Measurements from ENCODE around the gene CCDC142. TPM values are rescaled to one million over a fixed set of nuclear protein-coding genes. Genes with fewer than 3 reads are reported as not detected.

Gene CCDC142
- total and polyA plus RNA-seq, 9 of the 15 experiments (the other 6 are each of a cell fraction or from before 2014, with no cell fraction given), result 0.55 to 11.7 (median 7.2) TPM

DNA sequence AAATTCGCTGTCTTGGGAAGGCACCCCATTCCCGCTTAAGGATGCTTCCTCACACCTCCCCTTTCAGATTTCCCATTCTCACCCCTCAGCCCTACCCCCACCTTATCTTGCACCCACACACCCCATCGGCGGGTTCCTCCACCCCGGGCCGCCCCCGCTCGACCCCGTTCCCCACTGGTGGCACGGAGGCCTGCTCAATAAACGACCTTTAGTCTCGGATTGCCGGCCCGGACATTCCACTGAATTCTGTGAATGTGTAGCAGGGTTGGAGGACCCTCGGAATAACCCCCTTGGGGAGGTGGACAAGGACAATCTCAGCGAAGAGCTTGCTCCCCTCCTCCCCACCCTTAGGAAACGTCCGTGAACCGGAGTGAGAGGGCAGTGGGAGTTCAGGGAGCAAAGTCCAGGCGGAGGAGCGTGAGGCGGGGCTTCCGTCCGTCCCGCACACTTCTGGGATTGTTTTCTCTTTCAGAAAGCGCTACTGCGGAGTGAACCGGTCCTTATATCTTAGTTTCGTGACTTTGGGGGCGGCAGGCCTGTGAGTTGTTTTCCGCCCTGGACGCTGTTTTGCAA, 19.4 kb upstream of the CCDC142 start (continued):
- TF ChIP-seq, protein P1, sequence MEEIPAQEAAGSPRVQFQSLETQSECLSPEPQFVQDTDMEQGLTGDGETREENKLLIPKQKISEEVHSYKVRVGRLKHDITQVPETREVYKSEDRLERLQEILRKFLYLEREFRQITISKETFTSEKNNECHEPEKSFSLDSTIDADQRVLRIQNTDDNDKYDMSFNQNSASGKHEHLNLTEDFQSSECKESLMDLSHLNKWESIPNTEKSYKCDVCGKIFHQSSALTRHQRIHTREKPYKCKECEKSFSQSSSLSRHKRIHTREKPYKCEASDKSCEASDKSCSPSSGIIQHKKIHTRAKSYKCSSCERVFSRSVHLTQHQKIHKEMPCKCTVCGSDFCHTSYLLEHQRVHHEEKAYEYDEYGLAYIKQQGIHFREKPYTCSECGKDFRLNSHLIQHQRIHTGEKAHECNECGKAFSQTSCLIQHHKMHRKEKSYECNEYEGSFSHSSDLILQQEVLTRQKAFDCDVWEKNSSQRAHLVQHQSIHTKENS (CRISPR knock-in tag; IDR thresholded peaks at IDR 0.05), result no peak
- TF ChIP-seq CHD2 (IDR thresholded peaks at IDR 0.05; ENCODE audit: low read depth, low read length) (no peak), TCF3 (CRISPR knock-in tag; IDR thresholded peaks at IDR 0.05) (peak; percentile 40; the same call in 1 of the 2 replicates), GTF2E2 (tag; IDR thresholded peaks at IDR 0.05) (no peak), MTA2 (IDR thresholded peaks at IDR 0.05; ENCODE audit: low read depth) (0 out of 2 replicates have a peak, but pooled peaks have one; percentile 8), ZNF324 (CRISPR knock-in tag; IDR thresholded peaks at IDR 0.05) (no peak), NFE2L1 (tag; IDR thresholded peaks at IDR 0.05; ENCODE audit: borderline replicate concordance, low read depth) (no peak), ETV5 (CRISPR knock-in tag; IDR thresholded peaks at IDR 0.05; ENCODE audit: low read depth) (no peak), ZNF57 (CRISPR knock-in tag; IDR thresholded peaks at IDR 0.05) (no peak), SMAD2 (IDR thresholded peaks at IDR 0.05; ENCODE audit: low read depth, low read length) (no peak), BRCA1 (IDR thresholded peaks at IDR 0.05) (no peak), BRCA1 (CRISPR knock-in tag; IDR thresholded peaks at IDR 0.05) (no peak), MTF1 (CRISPR knock-in tag; IDR thresholded peaks at IDR 0.05; ENCODE audit: borderline replicate concordance) (no peak), ZNF584 (CRISPR knock-in tag; IDR thresholded peaks at IDR 0.05; ENCODE audit: low read depth) (no peak), CBX2 (IDR thresholded peaks at IDR 0.05; ENCODE audit: insufficient read depth, low read length, poor library complexity, severe bottlenecking) (no peak)
- TF ChIP-seq, protein P2, sequence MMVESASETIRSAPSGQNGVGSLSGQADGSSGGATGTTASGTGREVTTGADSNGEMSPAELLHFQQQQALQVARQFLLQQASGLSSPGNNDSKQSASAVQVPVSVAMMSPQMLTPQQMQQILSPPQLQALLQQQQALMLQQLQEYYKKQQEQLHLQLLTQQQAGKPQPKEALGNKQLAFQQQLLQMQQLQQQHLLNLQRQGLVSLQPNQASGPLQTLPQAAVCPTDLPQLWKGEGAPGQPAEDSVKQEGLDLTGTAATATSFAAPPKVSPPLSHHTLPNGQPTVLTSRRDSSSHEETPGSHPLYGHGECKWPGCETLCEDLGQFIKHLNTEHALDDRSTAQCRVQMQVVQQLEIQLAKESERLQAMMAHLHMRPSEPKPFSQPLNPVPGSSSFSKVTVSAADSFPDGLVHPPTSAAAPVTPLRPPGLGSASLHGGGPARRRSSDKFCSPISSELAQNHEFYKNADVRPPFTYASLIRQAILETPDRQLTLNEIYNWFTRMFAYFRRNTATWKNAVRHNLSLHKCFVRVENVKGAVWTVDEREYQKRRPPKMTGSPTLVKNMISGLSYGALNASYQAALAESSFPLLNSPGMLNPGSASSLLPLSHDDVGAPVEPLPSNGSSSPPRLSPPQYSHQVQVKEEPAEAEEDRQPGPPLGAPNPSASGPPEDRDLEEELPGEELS (CRISPR knock-in tag; IDR thresholded peaks at IDR 0.05; ENCODE audit: borderline replicate concordance), result no peak
- TF ChIP-seq, protein P3, sequence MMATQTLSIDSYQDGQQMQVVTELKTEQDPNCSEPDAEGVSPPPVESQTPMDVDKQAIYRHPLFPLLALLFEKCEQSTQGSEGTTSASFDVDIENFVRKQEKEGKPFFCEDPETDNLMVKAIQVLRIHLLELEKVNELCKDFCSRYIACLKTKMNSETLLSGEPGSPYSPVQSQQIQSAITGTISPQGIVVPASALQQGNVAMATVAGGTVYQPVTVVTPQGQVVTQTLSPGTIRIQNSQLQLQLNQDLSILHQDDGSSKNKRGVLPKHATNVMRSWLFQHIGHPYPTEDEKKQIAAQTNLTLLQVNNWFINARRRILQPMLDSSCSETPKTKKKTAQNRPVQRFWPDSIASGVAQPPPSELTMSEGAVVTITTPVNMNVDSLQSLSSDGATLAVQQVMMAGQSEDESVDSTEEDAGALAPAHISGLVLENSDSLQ (IDR thresholded peaks at IDR 0.05), result no peak
- TF ChIP-seq, protein P4, sequence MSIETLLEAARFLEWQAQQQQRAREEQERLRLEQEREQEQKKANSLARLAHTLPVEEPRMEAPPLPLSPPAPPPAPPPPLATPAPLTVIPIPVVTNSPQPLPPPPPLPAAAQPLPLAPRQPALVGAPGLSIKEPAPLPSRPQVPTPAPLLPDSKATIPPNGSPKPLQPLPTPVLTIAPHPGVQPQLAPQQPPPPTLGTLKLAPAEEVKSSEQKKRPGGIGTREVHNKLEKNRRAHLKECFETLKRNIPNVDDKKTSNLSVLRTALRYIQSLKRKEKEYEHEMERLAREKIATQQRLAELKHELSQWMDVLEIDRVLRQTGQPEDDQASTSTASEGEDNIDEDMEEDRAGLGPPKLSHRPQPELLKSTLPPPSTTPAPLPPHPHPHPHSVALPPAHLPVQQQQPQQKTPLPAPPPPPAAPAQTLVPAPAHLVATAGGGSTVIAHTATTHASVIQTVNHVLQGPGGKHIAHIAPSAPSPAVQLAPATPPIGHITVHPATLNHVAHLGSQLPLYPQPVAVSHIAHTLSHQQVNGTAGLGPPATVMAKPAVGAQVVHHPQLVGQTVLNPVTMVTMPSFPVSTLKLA (conservative IDR thresholded peaks at IDR 0.05), result peak in 1 of 2 experiments; percentile 34; a peak in 2 of 4 replicates

Measured in K562 (cell line).